K562 (cell line): ENCODE data around the gene MYO1B. TPM values are rescaled to one million over a fixed set of nuclear protein-coding genes. Genes with fewer than 3 reads are reported as not detected.

Source experiments
- ATAC-seq: fragments of 200-7000 bp; cut with Tn5 transposase; 3 replicates; pipeline ENCODE4 v1.9.1; 2020; ENCODE audit warnings: moderate library complexity
- BruUV-seq: library from RNA; stranded (reverse); fragments of 400-500 nt; replicated peaks from 2 replicates; lab custom pipeline; 2021; lab: Mats Ljungman, UMichigan
- CTCF ChIA-PET: fragments of 300-600 bp; formaldehyde crosslinking; extraction: SDS; loops from one replicate; lab custom pipeline; 2021; ENCODE audit warnings: low intra/inter-chr PET ratio; lab: Yijun Ruan, JAX
- POLR2A ChIA-PET: fragments of 300-600, 350-650 bp; sonication (Branson Sonifier 250); formaldehyde crosslinking; extraction: SDS; loops from one replicate; lab custom pipeline; 2021; ENCODE audit warnings: antibody characterized with exemption, inconsistent platforms; lab: Yijun Ruan, JAX
- DNase-seq, 4 experiments: peaks; one replicate each; pipeline versions ENCODE4 v3.0.0 to v3.0.0-alpha.2; 2011 to 2018; ENCODE audit warnings: low spot score in 3 of 4, mixed read lengths in 3 of 4; ENCODE audit errors: extremely low read depth in 1 of 4
- FAIRE-seq: peaks from 2 replicates; lab custom pipeline; 2011; peaks lifted over from hg19 to GRCh38; lab: Jason Lieb, UNC
- H2AFZ ChIP-seq: 2 replicates; pipeline ENCODE4 v1.6.0; 2011; ENCODE audit warnings: low read depth, low read length, control low read depth, inconsistent platforms
- H3K27ac ChIP-seq: fragments of 200-600 bp; 3 replicates; pipeline ENCODE4 v1.8.0; 2011; ENCODE audit warnings: low read depth, mild to moderate bottlenecking, control low read depth, inconsistent platforms, low read length, moderate library complexity, mixed read lengths; ENCODE audit errors: extremely low read depth
- H3K27me3 ChIP-seq, 2 experiments: fragments of 300-600 bp in 1 of 2; 2 replicates in 1 of 2; 3 replicates in 1 of 2; pipeline versions ENCODE4 v1.6.0 to v1.8.0; 2011; ENCODE audit warnings: inconsistent platforms in 2 of 2, low read length in 2 of 2, mild to moderate bottlenecking in 1 of 2, mixed read lengths in 1 of 2, moderate library complexity in 1 of 2; ENCODE audit not compliant: control insufficient read depth in 2 of 2, insufficient read depth in 2 of 2
- H3K36me3 ChIP-seq: fragments of 300-600 bp; 3 replicates; pipeline ENCODE4 v1.8.0; 2011; ENCODE audit warnings: mild to moderate bottlenecking, low read length, inconsistent platforms; ENCODE audit not compliant: control insufficient read depth, insufficient read depth
- H3K4me1 ChIP-seq, 2 experiments: fragments of 200-600 bp in 1 of 2; replicated peaks in 1 of 2; 2 replicates in 1 of 2; 3 replicates in 1 of 2; pipeline versions ENCODE4 v1.5.1 to v1.8.0; 2011; ENCODE audit warnings: inconsistent platforms in 2 of 2, low read length in 2 of 2, mild to moderate bottlenecking in 1 of 2, mixed read lengths in 1 of 2, moderate library complexity in 1 of 2; ENCODE audit not compliant: control insufficient read depth in 2 of 2, insufficient read depth in 2 of 2
- H3K4me2 ChIP-seq: 2 replicates; pipeline ENCODE4 v1.6.1; 2011; ENCODE audit warnings: low read length, control low read depth, inconsistent platforms, mixed read lengths; ENCODE audit not compliant: insufficient read depth
- H3K4me3 ChIP-seq: fragments of 200-600 bp; sonication (generic), shearing (Covaris generic); 2 replicates; pipeline ENCODE4 v1.5.1; 2016; ENCODE audit warnings: control low read depth, inconsistent platforms
- H3K79me2 ChIP-seq: fragments of 200-600 bp; 3 replicates; pipeline ENCODE4 v1.8.0; 2011; ENCODE audit warnings: low read length, inconsistent platforms; ENCODE audit not compliant: control insufficient read depth, insufficient read depth
- H3K9ac ChIP-seq, 2 experiments: 2 replicates each; pipeline versions ENCODE4 v1.6.0 to v1.6.1; 2011; ENCODE audit warnings: low read depth in 2 of 2, low read length in 2 of 2, control low read depth in 1 of 2, inconsistent platforms in 1 of 2, mild to moderate bottlenecking in 1 of 2, mixed read lengths in 1 of 2; ENCODE audit not compliant: insufficient read depth in 1 of 2
- H3K9me1 ChIP-seq: one replicate; pipeline ENCODE4 v1.6.0; 2011; ENCODE audit warnings: inconsistent platforms, mild to moderate bottlenecking, low read length, moderate library complexity; ENCODE audit not compliant: control insufficient read depth, insufficient read depth
- H3K9me3 ChIP-seq: replicated peaks from 2 replicates; pipeline ENCODE4 v1.5.1; 2011; ENCODE audit warnings: low read depth, low read length, inconsistent platforms; ENCODE audit not compliant: control insufficient read depth, insufficient read depth
- H4K20me1 ChIP-seq: replicated peaks from 2 replicates; pipeline ENCODE4 v1.6.1; 2011; ENCODE audit warnings: low read length, inconsistent platforms, mixed read lengths; ENCODE audit not compliant: control insufficient read depth, insufficient read depth
- FIP1L1 ChIP-seq: fragments of 200-400 bp; formaldehyde crosslinking; IDR thresholded peaks from 2 replicates; pipeline ENCODE4 v1.6.1; 2018; ENCODE audit warnings: mild to moderate bottlenecking, low read depth, low read length; ENCODE audit not compliant: poor library complexity, severe bottlenecking
- GATAD2A ChIP-seq: fragments of 450-650 bp; IDR thresholded peaks from 2 replicates; pipeline ENCODE4 v1.6.1; 2017
- NFRKB ChIP-seq: fragments of 450-650 bp; IDR thresholded peaks from 2 replicates; pipeline ENCODE4 v1.6.1; 2016; ENCODE audit warnings: low read depth
- POLR3G ChIP-seq: IDR thresholded peaks from 2 replicates; pipeline ENCODE4 v1.6.1; 2011; ENCODE audit not compliant: insufficient read length, insufficient replicate concordance; ENCODE audit errors: extremely low read depth
- STAG1 ChIP-seq: sonication (generic); formaldehyde crosslinking; IDR thresholded peaks from 2 replicates; pipeline ENCODE4 v1.5.0; 2020; ENCODE audit warnings: missing genetic modification reagents, borderline replicate concordance
- STAT5A ChIP-seq: IDR thresholded peaks from 2 replicates; pipeline ENCODE4 v1.6.1; 2012; ENCODE audit warnings: low read length, inconsistent platforms, borderline replicate concordance
- TAF9B ChIP-seq: fragments of 450-650 bp; IDR thresholded peaks from 2 replicates; pipeline ENCODE4 v1.6.1; 2018; ENCODE audit warnings: mild to moderate bottlenecking; ENCODE audit not compliant: partially characterized antibody
- ZNF174 ChIP-seq: fragments of 250-450 bp; sonication (Bioruptor Pico); IDR thresholded peaks from 2 replicates; pipeline ENCODE4 v1.4.0; 2020; ENCODE audit warnings: mild to moderate bottlenecking
- ZNF695 ChIP-seq: fragments of 450-650 bp; formaldehyde crosslinking; IDR thresholded peaks from 2 replicates; pipeline ENCODE4 v1.4.0; 2020; ENCODE audit warnings: mild to moderate bottlenecking, moderate library complexity
- WGBS: fragments of 100-300 bp; shearing (Covaris generic); methylation state at CpG from one replicate; pipeline ENCODE4 v1.1.6; 2016; ENCODE audit warnings: low coverage, mixed read lengths; ENCODE audit not compliant: insufficient coverage; ENCODE audit errors: missing lambda C conversion rate; 5-methylcytosine and 5-hydroxymethylcytosine counted together
- in situ Hi-C: fragments of 300-500 bp; cut with MboI; formaldehyde crosslinking; loops from 4 replicates; pipeline ENCODE4 v1.15.0; 2018; ENCODE audit warnings: inconsistent platforms, mixed read lengths
- intact Hi-C: fragments of 100-400 bp; cut with micrococcal nuclease; formaldehyde crosslinking; loops from 2 replicates; pipeline ENCODE4 v1.14.2; 2022
- polyA plus RNA-seq, 8 experiments: library from polyadenylated mRNA; depleted of rRNA in 4 of 8; stranded (reverse) in 5 of 8; unstranded in 3 of 8; fragments of >200 nt; fragmentation: Nextera tagmentation in 2 of 8; fragmentation: Illumina TruSeq in 1 of 8; extraction: Ambion mirVana in 2 of 8; extraction: Trizol in 1 of 8; gene quantifications; 2 replicates each; pipeline versions ENCODE4 v1.2.1 to v1.2.3, GENCODE V29; 2011 to 2014; ENCODE audit warnings: inconsistent platforms in 1 of 8, missing spikeins in 1 of 8
- total RNA-seq, 7 experiments: library from RNA; depleted of rRNA in 6 of 7; stranded (reverse); fragments of >200 nt in 6 of 7; fragmentation: Illumina TruSeq in 2 of 7; extraction: Trizol in 2 of 7; gene quantifications; 2 replicates each; pipeline versions ENCODE4 v1.2.1 to v1.2.3, GENCODE V29; 2011 to 2021; ENCODE audit warnings: low replicate concordance in 1 of 7

Gene MYO1B
- total and polyA plus RNA-seq, 9 of the 15 experiments (the other 6 are each of a cell fraction or from before 2014, with no cell fraction given): 0.04 to 0.33 (median 0.20) TPM; not detected in 5

DNA sequence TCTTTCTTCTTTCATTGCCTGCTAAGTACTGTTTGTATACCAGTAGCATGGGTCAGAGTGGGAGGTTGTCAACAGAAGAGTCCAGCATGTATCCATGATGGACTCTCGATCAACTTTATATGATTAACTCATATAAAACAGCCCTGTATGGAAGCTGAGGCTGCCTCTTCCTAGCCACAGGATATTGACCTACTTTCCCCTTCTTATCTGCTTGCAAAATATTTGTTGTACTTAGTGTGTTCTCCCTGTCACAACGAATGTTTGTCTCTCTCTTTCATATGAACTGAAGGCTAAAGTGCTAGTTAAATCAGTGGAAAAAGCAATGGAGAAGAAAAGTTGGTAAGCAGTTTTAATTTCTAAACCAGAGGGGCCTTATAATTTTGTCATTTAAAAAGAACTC is 17.8 kb downstream of the MYO1B start:
- no peak overlapping the region for H3K4me3 ChIP-seq
- no peaks in the 10 kb centered on the region for H3K27me3 ChIP-seq
- no peak overlapping the region for H3K4me2 ChIP-seq
- no peak overlapping the region for H3K9ac ChIP-seq
- H3K79me2 ChIP-seq: no peaks in the 10 kb centered on the region
- no peak for FAIRE-seq
- H3K36me3 ChIP-seq: no peaks in the 10 kb centered on the region
- POLR2A ChIA-PET: no interaction called here
- BruUV-seq: no TSS peak
- no peaks in the 10 kb centered on the region for H3K9me3 ChIP-seq
- no peak for TF ChIP-seq ZNF695 (CRISPR knock-in tag)
- no peak for TF ChIP-seq GATAD2A
- no peak for TF ChIP-seq STAT5A
- TF ChIP-seq FIP1L1: no peak
- no peak for TF ChIP-seq NFRKB
- TF ChIP-seq TAF9B: no peak
- no peak for TF ChIP-seq ZNF174 (CRISPR knock-in tag)
- TF ChIP-seq STAG1 (CRISPR knock-in tag): no peak
- no peak for TF ChIP-seq POLR3G
- WGBS: 0% methylated on average over 2 of the region's 2 CpGs
- no peaks in the 10 kb centered on the region for H4K20me1 ChIP-seq
- in situ Hi-C loops (no loop called here), intact Hi-C loops (no loop called here)
- no peak for DNase-seq
- H3K4me1 ChIP-seq: no peaks in the 10 kb centered on the region
- CTCF ChIA-PET: no interaction called here
- no peak overlapping the region for H2AFZ ChIP-seq
- H3K9me1 ChIP-seq: no peaks in the 10 kb centered on the region
- no peak for ATAC-seq
- H3K27ac ChIP-seq: no peak overlapping the region
